Fibroblast of skin of left quadriceps (primary cell): ENCODE results near the gene BCAR3.
"Not testable (repeated sequence)": the region's sequence is repeated elsewhere in the genome, so short reads cannot be mapped to it uniquely, and the experiment has no call there.

ENCODE experiments used
- DNase-seq, 2 experiments: peaks; one replicate each; pipeline ENCODE4 v3.0.0-alpha.2; 2013; ENCODE audit warnings: low read depth in 2 of 2

Gene BCAR3

DNA sequence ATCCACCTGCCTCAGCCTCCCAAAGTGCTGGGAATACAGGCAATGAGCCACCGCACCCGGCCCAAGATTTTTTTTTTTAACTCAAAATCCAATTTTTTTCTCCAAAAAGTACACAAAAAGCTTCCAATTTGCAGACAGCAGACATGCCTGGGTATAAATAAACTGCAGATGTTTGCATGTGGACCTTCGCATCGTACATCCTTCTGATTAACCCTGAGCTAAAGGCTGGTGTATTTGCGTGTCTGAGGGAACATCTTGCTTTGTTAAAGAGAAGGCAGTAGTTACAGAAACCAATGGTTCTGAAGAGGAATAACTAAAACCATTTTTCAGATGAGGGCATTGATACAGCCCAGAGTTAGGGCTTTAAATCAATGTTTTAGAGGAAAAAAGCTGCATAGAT lies 12.7 kb downstream of the BCAR3 start:
- DNase-seq, result no peak

DNA sequence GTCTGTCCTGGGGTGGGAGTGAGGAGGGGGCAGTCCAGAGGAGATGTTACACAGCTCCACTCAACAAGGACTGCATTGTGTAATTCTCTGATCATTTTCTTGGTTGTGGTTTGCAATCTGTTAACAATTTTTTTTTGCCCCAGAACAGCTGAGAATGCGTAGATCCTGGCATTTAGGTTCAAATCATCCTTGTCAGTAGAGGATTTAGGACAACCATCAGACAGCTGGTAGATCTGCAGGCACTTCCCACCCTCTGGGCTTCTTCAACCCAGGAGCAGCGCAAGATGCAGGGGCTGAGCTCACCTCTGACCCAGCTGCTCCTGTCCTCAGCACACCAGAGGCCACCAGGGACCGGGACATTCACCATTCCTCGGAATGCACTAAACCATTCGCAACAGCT lies 13.5 kb downstream of the BCAR3 start:
- no peak for DNase-seq

GRCh38 chr1:93667642-93668041 lies 14.0 kb downstream of the BCAR3 start:
- no peak for DNase-seq

GRCh38 chr1:93666613-93667384 lies 14.8 kb downstream of the BCAR3 start:
- DNase-seq, result no peak

GRCh38 chr1:93665015-93665414 lies 16.6 kb downstream of the BCAR3 start:
- no peak for DNase-seq

DNA sequence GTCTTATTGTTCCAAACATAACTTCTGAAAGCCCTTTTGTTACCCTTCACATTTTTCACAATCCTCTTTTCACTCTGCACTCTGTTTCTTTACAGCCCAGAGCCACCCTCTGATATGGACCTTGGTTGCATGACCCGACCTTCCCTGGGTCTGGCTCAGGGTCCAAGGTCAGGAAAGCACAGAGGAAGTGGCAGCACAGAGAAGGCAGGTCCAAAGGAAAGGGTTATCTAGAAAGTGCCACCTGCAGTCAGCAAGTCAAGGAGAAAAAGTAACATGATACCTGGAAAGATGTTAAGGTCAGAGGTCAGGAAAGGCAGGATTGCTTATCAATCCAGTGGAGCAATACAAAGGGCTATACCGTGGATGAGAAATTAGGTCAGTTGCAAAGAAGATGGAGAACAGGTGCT lies 18.4 kb downstream of the BCAR3 start:
- DNase-seq, result no peak

- DNase-seq, result no peak
These were observed 19.0 kb downstream of the BCAR3 start for GRCh38 chr1:93662481-93663207.

- peak in 1 of 2 experiments; percentile 66 for DNase-seq
These were observed 19.7 kb downstream of the BCAR3 start for GRCh38 chr1:93661829-93662474.

- DNase-seq, result not testable (repeated sequence)
These were observed 20.3 kb downstream of the BCAR3 start for GRCh38 chr1:93661341-93661740.

GRCh38 chr1:93659822-93660503 lies 21.7 kb downstream of the BCAR3 start:
- DNase-seq, result no peak

DNA sequence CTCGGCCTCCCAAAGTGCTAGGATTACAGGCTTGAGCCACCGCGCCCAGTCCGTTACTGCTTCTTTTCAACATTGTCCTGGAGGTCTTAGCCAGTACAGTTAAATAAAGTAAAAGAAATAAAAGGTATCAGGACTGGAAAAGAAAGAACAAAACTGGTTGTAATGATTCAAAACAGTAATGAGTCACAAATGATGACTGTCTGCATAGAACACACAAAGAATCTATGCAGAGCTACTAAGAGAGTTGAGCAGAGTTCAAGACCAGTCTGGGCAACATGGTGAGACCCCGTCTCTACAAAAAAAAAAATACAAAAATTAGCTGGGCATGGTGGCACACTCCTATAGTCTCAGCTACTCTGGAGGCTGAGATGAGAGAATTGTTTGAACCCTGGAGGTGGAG lies 23.4 kb downstream of the BCAR3 start:
- no peak for DNase-seq

DNA sequence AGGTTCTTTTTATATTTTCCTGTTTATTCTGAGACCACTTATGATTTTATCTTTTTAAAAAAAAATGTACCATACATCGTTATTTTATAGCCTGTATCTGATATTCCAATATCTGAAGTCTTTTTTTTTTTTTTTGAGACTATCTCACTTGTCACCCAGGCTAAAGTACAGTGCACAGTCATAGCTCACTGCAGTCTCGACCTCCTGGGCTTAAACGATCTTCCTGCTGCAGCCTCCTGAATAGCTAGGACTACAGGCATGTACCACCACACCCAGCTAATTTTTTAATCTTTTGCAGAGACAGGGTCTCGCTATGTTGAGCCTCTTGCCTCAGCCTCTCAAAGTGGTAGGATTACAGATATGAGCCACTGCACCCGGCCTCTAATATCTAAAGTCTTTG lies 25.1 kb downstream of the BCAR3 start:
- DNase-seq, result no peak

- DNase-seq, result no peak
These were observed 28.0 kb downstream of the BCAR3 start for GRCh38 chr1:93653656-93654055.

DNA sequence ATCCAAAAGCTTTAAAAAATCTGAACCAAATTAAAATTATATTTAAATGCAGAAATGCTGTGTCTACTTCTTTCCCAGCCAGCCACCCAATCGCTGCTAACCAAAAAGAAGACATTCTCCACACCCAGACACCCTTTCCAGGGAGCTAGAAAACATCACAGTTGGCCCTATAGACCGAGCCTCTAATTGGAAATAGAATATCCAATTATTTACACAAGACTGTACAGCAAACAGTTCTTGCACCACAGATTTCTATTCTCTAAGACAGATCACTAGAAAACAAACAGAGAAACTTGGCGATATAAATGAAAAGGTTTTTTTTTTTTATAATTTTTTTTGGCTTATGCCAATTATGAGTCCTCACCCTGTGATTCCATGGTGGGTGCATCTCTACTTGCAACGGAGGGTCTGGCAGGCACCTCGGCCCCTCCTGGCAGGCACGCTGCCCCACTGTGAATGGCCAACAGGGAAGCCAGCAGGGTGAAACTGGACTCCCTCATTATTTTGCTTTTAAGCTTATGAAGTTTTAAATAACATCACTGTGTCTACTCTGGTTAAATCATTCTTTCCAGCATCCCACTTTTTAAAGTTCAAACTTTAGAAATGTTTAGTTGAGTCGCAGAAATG lies 29.2 kb downstream of the BCAR3 start:
- no peak for DNase-seq

DNA sequence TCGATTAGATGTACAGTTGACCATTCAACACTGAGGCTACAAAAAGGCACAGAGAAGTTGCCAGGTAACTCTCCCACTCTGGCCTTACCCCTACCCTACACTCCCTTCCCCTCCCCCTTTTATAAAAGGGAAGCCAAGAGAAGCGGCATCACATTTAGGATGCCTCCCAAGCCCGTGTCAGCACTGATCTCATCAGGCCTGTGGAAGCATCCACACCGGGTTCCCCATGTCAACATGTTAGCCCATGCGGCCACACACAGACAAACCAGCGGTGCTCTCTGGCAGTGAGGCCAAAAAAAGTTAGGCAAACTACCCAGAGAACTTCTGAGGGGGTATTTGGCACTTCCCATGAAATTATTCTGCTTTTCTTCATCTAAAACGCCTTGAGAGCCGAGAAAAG lies 29.9 kb downstream of the BCAR3 start:
- DNase-seq, result no peak

DNA sequence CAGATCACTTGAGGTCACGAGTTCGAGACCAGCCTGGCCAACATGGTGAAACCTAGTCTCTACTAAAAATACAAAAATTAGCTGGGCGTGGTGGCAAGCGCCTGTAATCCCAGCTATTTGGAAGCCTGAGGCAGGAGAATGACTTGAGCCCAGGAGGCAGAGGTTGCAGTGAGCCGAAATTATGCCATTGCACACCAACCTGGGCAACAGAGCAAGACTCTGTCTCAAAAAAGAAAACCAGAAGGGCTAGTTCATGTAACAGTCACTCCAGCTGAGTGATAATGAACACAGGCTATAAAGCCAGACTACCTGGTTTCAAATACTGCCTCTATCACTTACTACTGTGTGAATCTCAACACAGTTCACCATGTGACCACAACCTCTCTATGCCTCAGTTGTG lies 31.5 kb downstream of the BCAR3 start:
- not testable (repeated sequence) for DNase-seq

DNA sequence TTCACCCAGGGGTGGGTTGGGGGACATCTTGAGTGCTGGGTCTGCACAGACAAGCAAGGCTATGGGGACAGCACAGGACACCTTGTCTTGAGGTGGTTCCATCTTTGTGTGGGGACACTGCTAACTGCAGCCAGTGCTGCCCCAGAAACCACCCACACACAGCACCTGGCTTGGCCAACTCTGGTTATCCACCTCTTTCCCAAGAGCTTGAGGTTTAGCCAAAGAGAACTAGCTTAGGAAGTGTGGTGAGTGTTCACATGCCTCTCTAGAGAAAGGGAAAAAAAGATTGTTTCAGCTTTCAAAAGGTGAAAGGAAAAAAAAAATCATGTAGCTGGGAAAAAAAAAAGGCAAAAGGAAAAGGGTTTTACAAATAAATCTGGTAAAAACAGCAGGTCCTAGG lies 32.4 kb downstream of the BCAR3 start:
- DNase-seq, result no peak

DNA sequence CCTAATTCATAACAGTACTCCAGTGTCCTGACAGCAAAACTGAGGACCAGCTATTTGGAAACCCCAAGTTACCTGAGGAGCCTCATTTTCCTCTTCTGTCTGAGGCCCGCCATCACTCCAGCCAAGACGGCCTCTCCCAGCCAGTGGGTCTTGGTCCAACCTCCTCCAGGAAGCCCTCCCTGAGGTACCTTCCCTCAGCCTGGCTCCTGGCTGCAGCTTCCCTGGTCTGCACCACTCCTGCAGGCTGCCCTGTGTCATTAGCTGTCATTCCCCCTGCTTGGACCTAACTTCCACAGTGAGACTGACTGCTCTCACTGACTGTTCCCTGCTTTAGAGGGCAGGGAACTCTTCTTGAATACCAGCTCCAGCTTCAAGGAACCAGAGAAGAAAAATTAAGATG lies 33.0 kb downstream of the BCAR3 start:
- DNase-seq, result no peak

GRCh38 chr1:93641527-93641926 lies 40.1 kb downstream of the BCAR3 start:
- no peak for DNase-seq

DNA sequence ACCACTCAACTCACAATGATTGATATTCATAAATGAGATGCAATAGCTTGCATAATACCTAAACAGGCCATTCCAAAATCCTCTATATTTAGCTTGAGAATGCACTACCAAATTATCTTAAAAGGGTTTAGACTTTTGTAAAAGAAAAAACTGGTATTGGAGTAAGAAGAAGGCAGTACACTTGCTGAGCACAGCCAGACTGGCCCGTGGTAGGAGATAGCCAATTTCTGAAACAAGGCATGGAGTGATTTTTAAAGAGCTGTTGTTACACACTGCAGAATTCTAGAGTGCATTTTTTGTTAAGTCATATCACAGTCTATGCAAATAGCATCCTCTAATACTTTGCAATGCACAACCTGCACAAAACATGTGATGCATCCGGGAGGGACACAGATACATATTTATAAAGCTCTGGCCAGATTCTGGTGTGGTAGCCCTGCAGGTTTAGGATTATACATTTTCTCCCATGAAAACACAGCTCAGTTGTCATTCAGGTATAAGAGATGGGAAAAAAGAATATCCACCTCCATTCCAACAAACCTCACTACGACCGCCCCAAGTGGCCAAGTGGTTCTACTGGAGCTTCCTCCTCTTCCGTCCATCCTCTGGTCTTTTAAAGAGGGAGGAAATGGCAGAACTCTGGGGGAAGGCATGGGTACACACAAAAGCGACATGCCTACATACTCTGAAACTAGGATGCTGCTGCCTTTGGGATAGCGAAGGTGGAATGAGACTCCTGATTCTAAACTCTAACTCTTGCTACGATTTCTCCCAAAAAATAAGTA lies 40.8 kb downstream of the BCAR3 start:
- no peak for DNase-seq

GRCh38 chr1:93638981-93639380 lies 42.7 kb downstream of the BCAR3 start:
- DNase-seq, result no peak
